ENCODE measurements around the gene RNFT2.
A peak's percentile ranks its signal among the peaks of the same experiment; 100 is the strongest.

DNA sequence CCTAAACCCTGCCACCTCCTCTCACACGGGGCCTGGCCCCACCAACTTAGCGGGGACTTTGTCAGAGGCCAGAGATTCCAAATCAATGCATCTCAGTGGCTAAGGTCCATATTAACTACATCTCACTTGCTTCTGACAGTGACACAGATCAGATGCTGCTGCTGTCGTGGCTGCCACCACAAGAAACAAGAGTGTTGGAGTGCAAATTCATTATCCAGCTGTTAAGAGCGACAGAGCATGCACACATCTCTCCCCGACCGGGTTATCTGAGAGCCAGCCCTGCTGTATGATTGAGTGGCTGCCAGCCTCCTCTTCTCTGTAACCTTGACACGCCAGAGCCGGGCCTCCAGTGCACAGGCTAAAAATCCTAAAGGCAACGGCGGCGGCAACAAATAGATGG is 40.4 kb upstream of the RNFT2 start:
- TF ChIP-seq, protein P1, sequence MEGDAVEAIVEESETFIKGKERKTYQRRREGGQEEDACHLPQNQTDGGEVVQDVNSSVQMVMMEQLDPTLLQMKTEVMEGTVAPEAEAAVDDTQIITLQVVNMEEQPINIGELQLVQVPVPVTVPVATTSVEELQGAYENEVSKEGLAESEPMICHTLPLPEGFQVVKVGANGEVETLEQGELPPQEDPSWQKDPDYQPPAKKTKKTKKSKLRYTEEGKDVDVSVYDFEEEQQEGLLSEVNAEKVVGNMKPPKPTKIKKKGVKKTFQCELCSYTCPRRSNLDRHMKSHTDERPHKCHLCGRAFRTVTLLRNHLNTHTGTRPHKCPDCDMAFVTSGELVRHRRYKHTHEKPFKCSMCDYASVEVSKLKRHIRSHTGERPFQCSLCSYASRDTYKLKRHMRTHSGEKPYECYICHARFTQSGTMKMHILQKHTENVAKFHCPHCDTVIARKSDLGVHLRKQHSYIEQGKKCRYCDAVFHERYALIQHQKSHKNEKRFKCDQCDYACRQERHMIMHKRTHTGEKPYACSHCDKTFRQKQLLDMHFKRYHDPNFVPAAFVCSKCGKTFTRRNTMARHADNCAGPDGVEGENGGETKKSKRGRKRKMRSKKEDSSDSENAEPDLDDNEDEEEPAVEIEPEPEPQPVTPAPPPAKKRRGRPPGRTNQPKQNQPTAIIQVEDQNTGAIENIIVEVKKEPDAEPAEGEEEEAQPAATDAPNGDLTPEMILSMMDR (IDR thresholded peaks at IDR 0.05) = peak; percentile 30
- TF ChIP-seq, protein P2, sequence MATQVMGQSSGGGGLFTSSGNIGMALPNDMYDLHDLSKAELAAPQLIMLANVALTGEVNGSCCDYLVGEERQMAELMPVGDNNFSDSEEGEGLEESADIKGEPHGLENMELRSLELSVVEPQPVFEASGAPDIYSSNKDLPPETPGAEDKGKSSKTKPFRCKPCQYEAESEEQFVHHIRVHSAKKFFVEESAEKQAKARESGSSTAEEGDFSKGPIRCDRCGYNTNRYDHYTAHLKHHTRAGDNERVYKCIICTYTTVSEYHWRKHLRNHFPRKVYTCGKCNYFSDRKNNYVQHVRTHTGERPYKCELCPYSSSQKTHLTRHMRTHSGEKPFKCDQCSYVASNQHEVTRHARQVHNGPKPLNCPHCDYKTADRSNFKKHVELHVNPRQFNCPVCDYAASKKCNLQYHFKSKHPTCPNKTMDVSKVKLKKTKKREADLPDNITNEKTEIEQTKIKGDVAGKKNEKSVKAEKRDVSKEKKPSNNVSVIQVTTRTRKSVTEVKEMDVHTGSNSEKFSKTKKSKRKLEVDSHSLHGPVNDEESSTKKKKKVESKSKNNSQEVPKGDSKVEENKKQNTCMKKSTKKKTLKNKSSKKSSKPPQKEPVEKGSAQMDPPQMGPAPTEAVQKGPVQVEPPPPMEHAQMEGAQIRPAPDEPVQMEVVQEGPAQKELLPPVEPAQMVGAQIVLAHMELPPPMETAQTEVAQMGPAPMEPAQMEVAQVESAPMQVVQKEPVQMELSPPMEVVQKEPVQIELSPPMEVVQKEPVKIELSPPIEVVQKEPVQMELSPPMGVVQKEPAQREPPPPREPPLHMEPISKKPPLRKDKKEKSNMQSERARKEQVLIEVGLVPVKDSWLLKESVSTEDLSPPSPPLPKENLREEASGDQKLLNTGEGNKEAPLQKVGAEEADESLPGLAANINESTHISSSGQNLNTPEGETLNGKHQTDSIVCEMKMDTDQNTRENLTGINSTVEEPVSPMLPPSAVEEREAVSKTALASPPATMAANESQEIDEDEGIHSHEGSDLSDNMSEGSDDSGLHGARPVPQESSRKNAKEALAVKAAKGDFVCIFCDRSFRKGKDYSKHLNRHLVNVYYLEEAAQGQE (IDR thresholded peaks at IDR 0.05; ENCODE audit: insufficient read depth in 1 of 2, low read depth in 2 of 2, low read length in 1 of 2) = no peak
- no peak for TF ChIP-seq SIN3A (IDR thresholded peaks at IDR 0.05; ENCODE audit: borderline replicate concordance, insufficient read depth, low read depth, low read length)
- TF ChIP-seq POLR2AphosphoS5 (IDR thresholded peaks at IDR 0.05; ENCODE audit: low read depth, low read length) = no peak
- no peak for TF ChIP-seq TCF7L2 (IDR thresholded peaks at IDR 0.05; ENCODE audit: low read depth, low read length)

Measured in Panc1 (cell line).